GM06990 (cell line): ENCODE results near the gene RIPPLY2.
A peak's percentile ranks its signal among the peaks of the same experiment; 100 is the strongest.

Experiments used
- DNase-seq: peaks from one replicate; pipeline ENCODE4 v3.0.0-alpha.2; 2011; ENCODE audit not compliant: insufficient read length; ENCODE audit errors: extremely low read depth
- H3K27me3 ChIP-seq: replicated peaks from 2 replicates; pipeline ENCODE4 v1.6.0; 2011; ENCODE audit warnings: low read length; ENCODE audit not compliant: control insufficient read depth, insufficient read depth
- H3K36me3 ChIP-seq: 2 replicates; pipeline ENCODE4 v1.5.1; 2011; ENCODE audit warnings: low read length; ENCODE audit not compliant: control insufficient read depth, insufficient read depth
- H3K4me3 ChIP-seq: replicated peaks from 2 replicates; pipeline ENCODE4 v1.5.1; 2011; ENCODE audit warnings: low read depth, mild to moderate bottlenecking, control low read depth, low read length
- CTCF ChIP-seq: IDR thresholded peaks from 2 replicates; pipeline ENCODE4 v1.5.1; 2011; ENCODE audit warnings: low read length, control low read depth, mild to moderate bottlenecking, inconsistent platforms; ENCODE audit not compliant: insufficient read depth, poor library complexity, severe bottlenecking

Gene RIPPLY2

GRCh38 chr6:83860782-83861495 lies 7.8 kb downstream of the RIPPLY2 start:
- TF ChIP-seq CTCF: no peak
- Histone ChIP-seq H3K4me3 (peak overlapping the region; percentile 94), H3K36me3 (no peaks in the 10 kb centered on the region), H3K27me3 (no peaks in the 10 kb centered on the region)
- no peak for DNase-seq

- H3K36me3 ChIP-seq: peaks cover 1% of the 10 kb centered on the region
- no peak overlapping the region for H3K4me3 ChIP-seq
- no peaks in the 10 kb centered on the region for H3K27me3 ChIP-seq
- no peak for DNase-seq
- TF ChIP-seq CTCF: no peak
These were observed 9.8 kb downstream of the RIPPLY2 start for GRCh38 chr6:83862776-83863471.

GRCh38 chr6:83867043-83867442 lies 13.9 kb downstream of the RIPPLY2 start:
- DNase-seq: no peak
- Histone ChIP-seq H3K4me3 (no peak overlapping the region), H3K36me3 (peaks cover 1% of the 10 kb centered on the region), H3K27me3 (no peaks in the 10 kb centered on the region)
- TF ChIP-seq CTCF: no peak

- Histone ChIP-seq H3K36me3 (peaks cover 1% of the 10 kb centered on the region), H3K4me3 (no peak overlapping the region), H3K27me3 (no peaks in the 10 kb centered on the region)
- TF ChIP-seq CTCF: no peak
- DNase-seq: no peak
These were observed 14.5 kb downstream of the RIPPLY2 start for GRCh38 chr6:83867527-83868161.

- H3K36me3 ChIP-seq: peaks cover 1% of the 10 kb centered on the region
These were observed 15.5 kb downstream of the RIPPLY2 start for GRCh38 chr6:83868639-83869038.

More at GRCh38 chr6:83868639-83869038, 15.5 kb downstream of the RIPPLY2 start:
- no peak for TF ChIP-seq CTCF
- no peaks in the 10 kb centered on the region for H3K27me3 ChIP-seq
- DNase-seq: no peak
- no peak overlapping the region for H3K4me3 ChIP-seq
